Naive thymus-derived CD8-positive, alpha-beta T cell (primary cell): Measurements from ENCODE around the gene TNNC1. TPM values are rescaled to one million over a fixed set of nuclear protein-coding genes. Genes with fewer than 3 reads are reported as not detected.
A peak's percentile ranks its signal among the peaks of the same experiment; 100 is the strongest.

Experiments used
- ATAC-seq, 2 donors: fragments of 150-1000 bp; cut with Tn5 transposase in 1 of 2; sonication (Bioruptor Pico), chemical (Tn5 transposase) in 1 of 2; 1 replicate in 1 of 2; 2 replicates in 1 of 2; pipeline ENCODE4 v1.10.0; 2021; ENCODE audit warnings: mild to moderate bottlenecking in 2 of 2, moderate library complexity in 2 of 2
- POLR2A ChIA-PET: fragments of 350-600 bp; sonication (Branson Sonifier 250); formaldehyde crosslinking; loops from one replicate; lab custom pipeline; 2021; ENCODE audit warnings: antibody characterized with exemption; lab: Charles Lee
- DNase-seq, 10 donors: peaks; one replicate each; pipeline versions ENCODE4 v3.0.0 to v3.0.0-alpha.2; 2020 to 2022
- H3K27ac Mint-ChIP-seq, 10 donors: one replicate each; pipeline ENCODE4 v1.8.0; 2020 to 2022; ENCODE audit warnings: mild to moderate bottlenecking in 10 of 10, mixed read lengths in 10 of 10, moderate library complexity in 4 of 10, inconsistent platforms in 1 of 10
- H3K27me3 Mint-ChIP-seq, 5 donors: one replicate each; pipeline ENCODE4 v1.8.0; 2021 to 2022; ENCODE audit warnings: mixed read lengths in 5 of 5
- H3K36me3 Mint-ChIP-seq, 3 donors: one replicate each; pipeline ENCODE4 v1.8.0; 2020 to 2022; ENCODE audit warnings: mixed read lengths in 3 of 3, mild to moderate bottlenecking in 2 of 3, inconsistent platforms in 1 of 3
- H3K4me1 Mint-ChIP-seq, 4 donors: one replicate each; pipeline ENCODE4 v1.8.0; 2021 to 2022; ENCODE audit warnings: mixed read lengths in 4 of 4
- H3K4me3 Mint-ChIP-seq, 10 donors: one replicate each; pipeline ENCODE4 v1.8.0; 2020 to 2022; ENCODE audit warnings: mild to moderate bottlenecking in 10 of 10, mixed read lengths in 10 of 10, moderate library complexity in 6 of 10, inconsistent platforms in 1 of 10
- H3K9me3 Mint-ChIP-seq, 9 donors: one replicate each; pipeline ENCODE4 v1.8.0; 2020 to 2022; ENCODE audit warnings: mixed read lengths in 9 of 9, mild to moderate bottlenecking in 3 of 9, inconsistent platforms in 1 of 9, moderate library complexity in 1 of 9
- polyA plus RNA-seq, 3 donors: library from polyadenylated mRNA; unstranded; fragments of 300-500 nt; fragmentation: Illumina TruSeq; gene quantifications; one replicate each; pipeline ENCODE4 v1.2.3, GENCODE V29; 2021
- total RNA-seq, 8 experiments: library from RNA in 2 of 8; stranded (reverse) in 2 of 8; gene quantifications; one replicate each; pipeline ENCODE4 v1.2.3 and lab custom pipeline; 2021 to 2026

Gene TNNC1
- total RNA-seq = 1 to 10 TPM; 7.1 to 7.8 TPM
- polyA plus RNA-seq = 1 to 10 TPM in 1 of 3 donors, under 1 TPM in 2; 0.60 to 1.4 (median 0.90) TPM
- total RNA-seq (lab: John Stamatoyannopoulos, UW) = 1.3 to 7.8 (median 4.8) reads per million in 6 experiments

DNA sequence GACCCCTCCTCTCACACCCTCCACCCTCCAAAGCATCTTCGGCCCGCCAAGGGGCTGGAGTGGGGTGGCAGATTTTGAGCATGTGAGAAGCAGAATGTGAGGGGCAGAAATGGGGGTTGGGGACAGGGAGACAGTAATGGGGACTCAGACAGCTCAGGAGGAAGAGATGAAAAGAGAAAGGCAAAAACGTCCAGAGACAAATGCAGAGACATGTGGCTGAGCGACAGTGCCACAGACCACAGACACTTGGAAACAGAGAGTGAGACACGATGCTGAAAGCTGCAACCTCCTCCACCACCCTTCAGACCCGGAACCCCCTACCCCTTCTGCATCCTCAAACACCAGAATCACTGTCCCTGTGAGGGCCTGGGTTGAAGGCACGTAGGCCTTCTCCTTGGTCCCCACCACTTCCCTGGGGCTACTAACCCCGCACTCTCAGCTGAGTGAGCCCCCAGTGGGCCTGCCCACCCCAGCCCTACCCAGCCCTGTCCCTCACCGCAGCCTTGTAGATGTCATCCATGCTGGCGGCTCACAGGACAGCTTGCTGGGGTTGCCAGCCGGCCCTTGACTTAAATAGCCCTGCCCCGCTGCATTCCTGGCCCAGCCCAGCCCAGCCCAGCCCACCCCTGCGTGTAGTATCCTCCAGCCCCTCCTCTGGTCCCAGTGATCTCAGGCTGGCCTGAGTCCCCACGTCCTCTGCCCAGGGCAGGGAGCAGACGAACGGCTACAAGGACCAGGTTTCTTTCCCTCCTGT, at the start of gene TNNC1:
Gene TNNC1 (minus strand): TSS at position 546 of the 754 bp plus-strand sequence. CDS start 26 bp downstream, at position 520.
- peak within 1 kb of the TSS; percentile 98 to 100 (median 99) for H3K27ac Mint-ChIP-seq
- POLR2A ChIA-PET = interaction anchor here (0.5 to 2.0 kb wide), 7 partner anchors 8 to 217 kb away, joined by 3 to 9 read pairs (median 4); partner anchors contain the start of genes SEMA3G, UQCC5 and WDR82
- H3K27me3 Mint-ChIP-seq = no peaks in the 10 kb centered on the region
- H3K4me1 Mint-ChIP-seq = peaks cover 19 to 47% (median 40%) of the 10 kb centered on the region in 4 donors
- H3K36me3 Mint-ChIP-seq = peaks cover 0 to 12% (median 4%) of the 10 kb centered on the region in 3 donors
- ATAC-seq (no peak), DNase-seq (peak in 1 of 10 donors; percentile 58)
- H3K4me3 Mint-ChIP-seq = peak within 1 kb of the TSS; percentile 88 to 99 (median 94)
- no peaks in the 10 kb centered on the region for H3K9me3 Mint-ChIP-seq

DNA sequence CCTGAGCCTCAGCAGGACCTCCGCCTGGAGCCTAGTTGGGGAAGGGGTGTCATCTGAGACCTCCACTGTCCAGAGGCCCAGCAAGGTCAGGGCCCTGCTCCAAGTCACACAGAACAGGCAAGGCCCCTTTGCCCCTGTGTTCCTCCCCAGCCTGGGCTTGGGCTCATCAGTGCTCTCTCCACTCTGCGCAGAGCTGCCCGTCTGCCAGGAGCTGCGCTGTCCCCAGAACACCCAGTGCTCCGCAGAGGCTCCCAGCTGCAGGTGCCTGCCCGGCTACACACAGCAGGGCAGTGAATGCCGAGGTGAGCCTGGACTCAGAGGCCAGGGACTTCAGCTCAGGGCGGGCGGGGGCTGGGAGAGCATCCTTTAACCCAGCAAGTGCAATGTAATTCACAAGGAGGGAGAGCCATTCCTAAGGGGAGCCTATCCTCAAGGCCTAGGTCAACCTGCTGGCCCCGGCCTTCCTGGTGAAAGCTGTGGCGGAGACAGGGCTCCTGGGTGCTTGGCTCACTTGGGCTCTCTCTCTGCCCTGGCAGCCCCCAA, 49.0 kb upstream of the TNNC1 start:
- ATAC-seq = no peak
- Mint-ChIP-seq H3K4me3 (no peak overlapping the region), H3K9me3 (no peaks in the 10 kb centered on the region), H3K27me3 (no peaks in the 10 kb centered on the region), H3K27ac (no peak overlapping the region), H3K36me3 (no peaks in the 10 kb centered on the region), H3K4me1 (peaks cover 0 to 13% (median 2%) of the 10 kb centered on the region in 4 donors)
- POLR2A ChIA-PET = interaction anchor here (1.0 kb wide), 1 partner anchor 33 kb away, joined by 3 read pairs; the partner anchor contains the start of gene UQCC5
- DNase-seq = no peak

DNA sequence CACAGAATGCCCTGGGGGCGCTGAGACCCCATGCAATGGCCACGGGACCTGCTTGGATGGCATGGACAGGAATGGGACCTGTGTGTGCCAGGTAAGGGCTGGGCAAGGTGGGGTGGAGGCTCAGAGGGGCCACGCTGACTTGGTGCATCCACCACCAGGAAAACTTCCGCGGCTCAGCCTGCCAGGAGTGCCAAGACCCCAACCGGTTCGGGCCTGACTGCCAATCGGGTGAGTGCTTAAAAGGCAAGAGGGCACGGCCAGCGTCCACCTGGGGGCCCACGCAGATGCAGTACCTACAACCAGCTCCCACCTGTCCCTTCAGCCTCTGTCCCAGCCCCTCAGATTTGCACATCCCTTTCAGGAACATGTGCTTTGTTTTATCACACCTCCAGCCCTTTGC, 48.2 kb upstream of the TNNC1 start:
- ATAC-seq (no peak), DNase-seq (no peak)
- Mint-ChIP-seq H3K36me3 (no peaks in the 10 kb centered on the region), H3K4me1 (peaks cover 0 to 13% (median 2%) of the 10 kb centered on the region in 4 donors), H3K4me3 (no peak overlapping the region), H3K9me3 (no peaks in the 10 kb centered on the region), H3K27me3 (peaks cover 0 to 2% (median 0%) of the 10 kb centered on the region in 5 donors), H3K27ac (no peak overlapping the region)
- POLR2A ChIA-PET = interaction anchor here (1.0 kb wide), 1 partner anchor 34 kb away, joined by 3 read pairs; the partner anchor contains the start of gene UQCC5

DNA sequence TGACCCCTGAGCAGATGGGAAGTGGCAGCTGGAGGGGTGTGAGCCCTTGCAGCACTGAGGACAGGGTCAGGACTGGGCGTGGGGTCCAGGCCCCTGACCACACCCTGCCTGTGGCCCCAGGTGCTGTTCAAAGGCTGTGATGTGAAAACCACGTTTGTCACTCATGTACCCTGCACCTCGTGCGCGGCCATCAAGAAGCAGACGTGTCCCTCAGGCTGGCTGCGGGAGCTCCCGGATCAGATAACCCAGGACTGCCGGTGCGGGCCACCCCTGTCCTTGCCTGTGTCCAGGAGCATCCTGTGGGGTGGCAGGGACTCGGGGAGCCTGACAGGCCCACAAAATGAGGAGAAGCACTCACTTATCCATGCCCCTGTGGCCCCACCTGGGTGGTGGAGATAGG, 47.2 kb upstream of the TNNC1 start:
- no peak overlapping the region for H3K4me3 Mint-ChIP-seq
- no peak overlapping the region for H3K27ac Mint-ChIP-seq
- H3K27me3 Mint-ChIP-seq = peaks cover 0 to 2% (median 0%) of the 10 kb centered on the region in 5 donors
- no peak for DNase-seq
- POLR2A ChIA-PET = no interaction called here
- ATAC-seq = no peak
- peaks cover 0 to 13% (median 2%) of the 10 kb centered on the region in 4 donors for H3K4me1 Mint-ChIP-seq
- H3K9me3 Mint-ChIP-seq = no peaks in the 10 kb centered on the region
- no peaks in the 10 kb centered on the region for H3K36me3 Mint-ChIP-seq

DNA sequence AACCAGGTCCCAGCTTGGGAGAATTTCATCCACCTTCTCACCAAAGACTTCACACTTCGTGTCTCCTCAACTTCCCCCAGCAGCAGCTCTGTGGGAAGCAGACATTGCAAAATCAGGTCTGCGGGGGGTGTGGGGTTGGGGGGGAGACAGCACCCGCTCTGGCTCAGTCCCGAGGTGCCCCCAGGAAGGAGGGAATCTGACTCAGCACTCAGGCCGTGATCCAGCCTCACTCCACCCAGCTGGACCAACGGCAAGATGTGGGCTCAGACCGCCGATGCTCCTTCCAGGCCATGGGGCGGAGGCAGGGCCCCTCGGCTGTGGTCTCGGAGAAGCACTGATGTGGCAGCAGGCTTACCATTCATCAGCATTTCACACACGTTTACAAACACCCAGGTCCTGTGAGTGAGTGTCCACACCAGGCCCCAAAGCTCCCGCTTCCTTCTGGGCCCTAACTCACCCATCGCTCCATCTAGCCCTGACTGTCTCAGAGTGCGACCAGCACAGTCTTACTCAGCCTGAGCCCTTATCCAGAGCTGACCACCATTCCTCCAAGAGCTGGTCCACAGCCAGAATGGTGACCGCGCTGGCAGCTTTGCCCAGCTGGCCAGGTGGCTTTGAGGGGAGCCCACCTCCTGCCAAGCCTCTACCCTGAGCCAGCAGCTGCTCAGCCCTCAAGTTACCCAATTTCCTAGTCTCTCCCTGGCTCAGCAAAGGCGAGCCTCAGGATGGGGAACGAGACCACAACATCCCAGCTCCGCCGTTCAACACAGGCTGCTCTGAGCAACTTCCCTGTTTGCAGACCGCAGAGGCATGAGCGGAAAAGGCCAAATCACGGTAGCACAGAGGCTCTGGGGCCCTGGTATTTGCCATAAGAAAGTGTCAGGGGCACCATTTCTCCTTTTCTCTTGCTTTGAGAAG, 44.6 kb upstream of the TNNC1 start:
- no peaks in the 10 kb centered on the region for H3K36me3 Mint-ChIP-seq
- H3K4me1 Mint-ChIP-seq = peaks cover 4 to 17% (median 9%) of the 10 kb centered on the region in 4 donors
- no peak overlapping the region for H3K4me3 Mint-ChIP-seq
- POLR2A ChIA-PET = no interaction called here
- ATAC-seq (no peak), DNase-seq (peak in 1 of 10 donors; percentile 27)
- H3K9me3 Mint-ChIP-seq = no peaks in the 10 kb centered on the region
- peaks cover 0 to 2% (median 0%) of the 10 kb centered on the region in 5 donors for H3K27me3 Mint-ChIP-seq
- peak overlapping the region in 1 of 10 donors; percentile 56 for H3K27ac Mint-ChIP-seq

DNA sequence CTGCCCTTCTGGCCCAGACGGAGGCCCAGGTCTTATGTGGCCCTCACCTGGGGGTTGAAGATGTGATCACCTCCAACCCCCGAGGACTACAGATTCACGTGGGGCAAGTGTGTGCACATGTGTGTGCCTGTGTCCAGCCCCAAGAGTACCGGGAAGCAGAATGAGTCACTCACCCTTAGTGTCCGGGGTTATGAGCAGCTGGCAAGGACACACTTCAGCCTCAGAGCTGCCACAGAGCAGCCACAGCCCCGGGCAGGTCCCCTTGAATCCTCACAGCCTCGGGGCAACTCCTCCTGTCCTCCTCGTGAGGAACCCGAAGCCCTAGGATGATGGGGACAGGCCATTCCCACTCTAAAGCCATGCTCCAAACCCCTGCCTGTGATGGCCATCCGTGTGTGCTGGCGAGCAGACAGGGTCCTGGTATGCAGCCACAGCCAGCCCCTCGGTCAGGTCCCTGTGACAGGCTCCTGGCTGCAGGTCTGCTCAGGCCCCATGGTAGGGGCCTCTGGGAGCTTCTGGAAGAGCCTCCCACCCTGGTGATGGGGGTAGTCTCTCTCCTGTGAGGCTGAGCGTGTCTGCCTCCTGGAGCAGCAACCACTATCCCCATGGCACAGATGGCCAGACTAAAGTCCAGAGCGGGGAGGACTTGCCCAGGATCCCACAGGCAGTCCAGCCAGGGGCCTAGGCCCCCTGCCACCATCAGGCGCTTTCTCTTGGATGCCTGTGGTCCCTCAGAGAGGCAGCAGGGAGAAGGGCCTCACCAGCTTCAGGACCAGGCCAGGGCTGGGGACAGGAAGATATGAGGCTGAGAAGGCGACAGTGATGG, 42.1 kb upstream of the TNNC1 start:
- H3K27me3 Mint-ChIP-seq = peaks cover 0 to 2% (median 0%) of the 10 kb centered on the region in 5 donors
- POLR2A ChIA-PET = no interaction called here
- no peak overlapping the region for H3K4me3 Mint-ChIP-seq
- peaks cover 0 to 16% (median 0%) of the 10 kb centered on the region in 3 donors for H3K36me3 Mint-ChIP-seq
- peaks cover 4 to 17% (median 9%) of the 10 kb centered on the region in 4 donors for H3K4me1 Mint-ChIP-seq
- no peaks in the 10 kb centered on the region for H3K9me3 Mint-ChIP-seq
- no peak for ATAC-seq
- no peak overlapping the region for H3K27ac Mint-ChIP-seq
- DNase-seq = no peak

DNA sequence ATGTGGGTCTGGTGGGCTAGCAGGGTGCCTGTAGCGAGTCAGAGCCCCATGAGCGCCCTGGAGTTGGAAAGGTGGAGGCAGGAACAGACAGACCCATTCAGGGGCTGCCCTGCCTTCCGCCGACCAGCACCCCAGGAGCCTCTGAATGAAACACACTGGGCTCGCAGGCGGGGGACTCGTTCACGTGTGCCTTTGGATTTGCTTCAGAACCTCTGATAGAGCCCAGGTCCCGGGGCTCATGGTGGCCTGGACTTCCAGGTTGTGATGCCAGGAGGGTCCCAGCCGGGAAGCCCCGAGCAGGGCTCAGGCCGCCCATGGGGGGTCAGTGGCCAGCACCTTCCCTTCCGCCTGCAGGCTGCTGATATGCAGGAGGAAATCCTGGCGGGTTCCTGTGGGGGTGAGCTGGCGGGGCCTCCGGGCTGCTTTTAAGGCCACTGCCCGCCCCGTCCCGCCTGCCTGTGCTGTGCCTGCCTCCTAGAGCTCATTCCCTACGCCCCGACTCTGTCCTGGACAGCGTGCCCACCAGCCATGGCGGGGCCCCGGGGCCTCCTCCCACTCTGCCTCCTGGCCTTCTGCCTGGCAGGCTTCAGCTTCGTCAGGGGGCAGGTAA, 41.1 kb upstream of the TNNC1 start, which contains the start of gene STAB1:
Gene STAB1 (plus strand): TSS at position 453 of the 610 bp plus-strand sequence. CDS start 76 bp downstream, at position 529.
- peaks cover 0 to 2% (median 0%) of the 10 kb centered on the region in 5 donors for H3K27me3 Mint-ChIP-seq
- H3K27ac Mint-ChIP-seq = peak within 1 kb of the TSS in 5 of 10 donors; percentile 16 to 92 (median 69)
- POLR2A ChIA-PET = no interaction called here
- H3K9me3 Mint-ChIP-seq = no peaks in the 10 kb centered on the region
- peaks cover 4 to 17% (median 9%) of the 10 kb centered on the region in 4 donors for H3K4me1 Mint-ChIP-seq
- peak; percentile 29 to 39 for ATAC-seq
- peak within 1 kb of the TSS in 4 of 10 donors; percentile 26 to 58 (median 32) for H3K4me3 Mint-ChIP-seq
- peaks cover 0 to 20% (median 2%) of the 10 kb centered on the region in 3 donors for H3K36me3 Mint-ChIP-seq
- no peak for DNase-seq

DNA sequence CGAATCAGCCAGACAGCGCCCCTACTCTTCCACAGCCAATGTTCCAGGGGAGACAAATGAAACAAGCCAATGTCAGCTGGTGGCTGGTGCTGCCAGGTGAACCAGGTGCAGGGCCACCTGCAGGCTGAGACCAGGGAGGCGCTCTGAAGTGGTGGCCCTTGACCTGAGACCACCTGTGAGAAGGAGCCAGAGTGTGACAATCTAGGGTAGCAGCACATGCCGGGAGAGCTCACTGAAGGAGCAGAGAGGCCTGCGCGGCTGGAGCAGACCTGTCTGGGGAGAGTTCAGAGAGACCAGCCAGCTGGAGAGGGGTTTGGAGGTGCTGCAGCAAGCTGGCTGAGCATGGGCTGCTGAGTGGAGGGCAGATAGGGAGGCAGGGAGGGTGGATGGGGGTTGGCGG, 40.6 kb upstream of the TNNC1 start:
- Mint-ChIP-seq H3K4me1 (peaks cover 4 to 17% (median 9%) of the 10 kb centered on the region in 4 donors), H3K4me3 (peak overlapping the region in 4 of 10 donors; percentile 26 to 58 (median 32)), H3K27me3 (peaks cover 0 to 2% (median 0%) of the 10 kb centered on the region in 5 donors), H3K36me3 (peaks cover 0 to 22% (median 2%) of the 10 kb centered on the region in 3 donors), H3K9me3 (no peaks in the 10 kb centered on the region), H3K27ac (peak overlapping the region in 5 of 10 donors; percentile 16 to 92 (median 69))
- DNase-seq (no peak), ATAC-seq (no peak)
- POLR2A ChIA-PET = no interaction called here

DNA sequence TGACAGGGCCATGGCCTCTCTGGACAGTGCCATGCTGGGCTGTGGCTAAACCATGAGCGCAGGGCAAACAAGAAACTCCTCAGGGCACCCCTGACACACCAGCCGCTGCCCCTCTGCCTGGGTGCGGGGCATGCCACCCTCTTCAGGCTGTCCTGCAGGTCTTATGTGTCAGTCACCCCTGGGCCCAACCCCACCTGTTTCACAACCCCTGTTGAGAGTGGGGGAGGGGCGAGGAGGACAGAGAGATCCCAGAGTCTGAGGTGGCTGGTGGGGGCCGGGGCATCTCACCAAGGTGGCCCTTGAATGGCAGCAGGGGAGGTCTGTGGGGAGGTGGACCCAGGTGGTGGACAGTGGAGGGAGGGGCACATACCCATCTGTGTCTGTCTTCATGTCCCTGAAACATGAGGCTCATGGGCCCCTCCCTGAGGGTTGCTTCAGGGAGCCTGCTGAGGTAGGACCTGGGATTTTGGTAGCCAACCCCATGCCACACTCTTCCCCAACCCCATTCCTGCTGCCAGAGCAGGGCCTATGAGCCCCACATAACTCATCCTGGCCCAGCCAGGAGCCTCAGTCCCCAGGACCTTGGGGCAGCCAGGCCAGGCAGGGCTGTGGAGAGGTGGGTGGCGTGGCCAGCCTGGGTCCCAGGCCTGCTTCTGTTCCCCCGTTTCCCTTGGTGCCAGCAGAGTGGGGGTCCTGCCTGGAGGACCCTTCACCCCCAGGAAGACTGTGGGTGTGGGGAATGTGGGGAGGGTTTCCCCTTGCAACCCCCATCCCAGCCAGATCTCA, 39.6 kb upstream of the TNNC1 start:
- POLR2A ChIA-PET = interaction anchor here (0.7 kb wide), 1 partner anchor 79 kb away, joined by 3 read pairs; no protein-coding TSS in a partner anchor
- peak overlapping the region in 2 of 10 donors; percentile 17 to 31 for H3K27ac Mint-ChIP-seq
- no peaks in the 10 kb centered on the region for H3K9me3 Mint-ChIP-seq
- H3K36me3 Mint-ChIP-seq = peaks cover 0 to 28% (median 4%) of the 10 kb centered on the region in 3 donors
- H3K27me3 Mint-ChIP-seq = peaks cover 0 to 2% (median 0%) of the 10 kb centered on the region in 5 donors
- DNase-seq (no peak), ATAC-seq (no peak)
- H3K4me3 Mint-ChIP-seq = no peak overlapping the region
- peaks cover 4 to 8% (median 7%) of the 10 kb centered on the region in 4 donors for H3K4me1 Mint-ChIP-seq

DNA sequence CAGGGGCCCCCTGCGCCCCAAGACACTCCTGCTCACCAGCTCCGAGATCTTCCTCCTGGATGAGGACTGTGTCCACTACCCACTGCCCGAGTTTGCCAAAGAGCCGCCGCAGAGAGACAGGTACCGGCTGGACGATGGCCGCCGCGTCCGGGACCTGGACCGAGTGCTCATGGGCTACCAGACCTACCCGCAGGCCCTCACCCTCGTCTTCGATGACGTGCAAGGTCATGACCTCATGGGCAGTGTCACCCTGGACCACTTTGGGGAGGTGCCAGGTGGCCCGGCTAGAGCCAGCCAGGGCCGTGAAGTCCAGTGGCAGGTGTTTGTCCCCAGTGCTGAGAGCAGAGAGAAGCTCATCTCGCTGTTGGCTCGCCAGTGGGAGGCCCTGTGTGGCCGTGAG, 38.2 kb upstream of the TNNC1 start:
- Mint-ChIP-seq H3K9me3 (no peaks in the 10 kb centered on the region), H3K36me3 (peaks cover 0 to 39% (median 8%) of the 10 kb centered on the region in 3 donors), H3K27me3 (no peaks in the 10 kb centered on the region), H3K4me3 (no peak overlapping the region), H3K27ac (no peak overlapping the region), H3K4me1 (peaks cover 4 to 8% (median 6%) of the 10 kb centered on the region in 4 donors)
- POLR2A ChIA-PET = no interaction called here
- DNase-seq (no peak), ATAC-seq (no peak)
